ENCODE results near the gene RHOU.
"Not testable (repeated sequence)": the region's sequence is repeated elsewhere in the genome, so short reads cannot be mapped to it uniquely, and the experiment has no call there.

Gene RHOU

DNA sequence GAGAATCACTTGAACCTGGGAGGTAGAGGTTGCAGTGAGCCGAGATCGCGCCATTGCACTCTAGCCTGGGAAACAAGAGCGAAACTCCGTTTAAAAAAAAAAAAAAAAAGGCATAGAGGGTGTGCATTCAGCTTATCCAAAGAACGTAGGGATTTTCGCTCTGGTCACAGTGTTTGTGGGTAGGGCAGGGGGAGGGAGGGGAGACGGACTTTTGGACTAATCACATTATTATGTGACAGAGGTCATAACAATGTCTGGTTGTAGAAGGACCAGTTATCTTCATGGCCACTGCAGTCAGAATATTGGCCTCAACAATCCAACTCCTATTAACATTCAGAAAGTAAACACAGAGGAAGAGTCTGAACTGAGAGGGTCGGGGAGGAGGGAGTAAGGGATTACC is 25.7 kb downstream of the RHOU start:
- DNase-seq: no peak

DNA sequence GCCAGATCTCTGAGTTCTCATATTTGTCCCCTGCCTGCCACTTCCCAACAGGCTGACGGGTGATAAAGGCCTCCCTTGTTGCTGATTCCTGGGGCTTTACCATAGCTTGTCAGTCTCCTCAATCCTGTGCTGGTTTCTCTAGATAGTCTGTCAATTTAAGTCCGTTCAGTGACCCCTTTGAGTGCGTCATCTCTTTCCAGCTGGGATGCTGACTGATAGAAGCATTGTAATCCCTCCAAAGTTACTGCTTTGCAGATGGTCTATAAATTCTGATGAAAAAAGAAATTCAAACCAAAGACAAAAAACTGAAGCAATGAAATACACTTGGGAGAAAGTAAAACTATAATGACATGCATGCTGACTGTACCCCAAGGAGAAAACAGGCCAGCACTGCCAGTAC is 28.3 kb downstream of the RHOU start:
- no peak for DNase-seq

DNA sequence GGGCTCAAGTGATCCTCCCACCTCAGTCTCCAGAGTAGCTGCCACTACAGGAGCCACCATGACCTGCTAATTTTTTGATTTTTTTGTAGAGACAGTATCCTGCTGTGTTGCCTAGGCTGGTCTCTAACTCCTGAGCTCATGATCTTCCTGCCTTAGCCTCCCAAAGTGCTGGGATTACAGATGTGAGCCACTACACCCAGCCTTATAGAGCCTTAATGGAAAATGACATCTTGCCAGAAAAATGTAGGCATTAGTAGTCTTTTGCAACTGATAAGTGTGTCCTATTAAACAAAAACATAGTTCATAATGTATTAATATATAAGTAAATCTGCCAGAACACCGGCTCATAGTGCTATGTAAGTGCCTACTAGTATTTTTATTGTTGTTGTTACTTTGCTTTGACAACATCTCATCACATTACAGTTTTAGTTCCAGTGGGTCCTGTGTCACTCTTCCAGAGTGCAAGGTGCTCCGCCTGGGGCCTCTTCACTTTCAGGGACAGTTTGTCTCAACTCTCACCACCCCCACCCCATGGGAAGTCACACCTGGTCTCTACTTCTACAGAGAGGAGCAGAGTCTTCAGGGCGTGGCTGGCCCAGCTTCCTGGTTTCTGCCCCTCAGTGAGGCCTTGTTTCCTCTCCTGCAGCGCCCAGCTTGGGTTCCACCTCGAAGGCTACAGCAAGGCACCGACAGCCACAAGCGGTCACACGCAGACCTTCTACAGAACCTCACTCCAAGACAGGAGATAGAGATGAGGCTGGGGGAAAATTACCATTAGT is 30.1 kb downstream of the RHOU start:
- DNase-seq: no peak

DNA sequence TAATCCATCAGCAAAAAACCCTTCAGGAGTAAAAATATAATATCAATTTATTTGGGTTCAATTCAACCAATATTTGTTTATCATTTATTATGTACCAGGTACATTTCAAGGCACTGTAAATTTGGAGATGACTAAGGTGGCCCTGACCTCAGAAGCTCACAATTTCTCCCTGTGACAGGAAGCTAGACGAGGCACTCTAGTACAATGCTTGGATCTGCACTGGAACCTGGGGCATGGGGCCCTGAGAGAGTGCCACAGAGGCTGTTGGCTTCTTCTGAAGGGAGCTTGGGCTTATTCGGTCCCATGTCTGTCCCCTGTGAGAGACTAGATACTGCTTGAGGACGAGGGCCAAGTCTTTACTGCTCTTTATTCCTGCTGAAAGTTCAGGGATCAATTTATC is 31.5 kb downstream of the RHOU start:
- no peak for DNase-seq

DNA sequence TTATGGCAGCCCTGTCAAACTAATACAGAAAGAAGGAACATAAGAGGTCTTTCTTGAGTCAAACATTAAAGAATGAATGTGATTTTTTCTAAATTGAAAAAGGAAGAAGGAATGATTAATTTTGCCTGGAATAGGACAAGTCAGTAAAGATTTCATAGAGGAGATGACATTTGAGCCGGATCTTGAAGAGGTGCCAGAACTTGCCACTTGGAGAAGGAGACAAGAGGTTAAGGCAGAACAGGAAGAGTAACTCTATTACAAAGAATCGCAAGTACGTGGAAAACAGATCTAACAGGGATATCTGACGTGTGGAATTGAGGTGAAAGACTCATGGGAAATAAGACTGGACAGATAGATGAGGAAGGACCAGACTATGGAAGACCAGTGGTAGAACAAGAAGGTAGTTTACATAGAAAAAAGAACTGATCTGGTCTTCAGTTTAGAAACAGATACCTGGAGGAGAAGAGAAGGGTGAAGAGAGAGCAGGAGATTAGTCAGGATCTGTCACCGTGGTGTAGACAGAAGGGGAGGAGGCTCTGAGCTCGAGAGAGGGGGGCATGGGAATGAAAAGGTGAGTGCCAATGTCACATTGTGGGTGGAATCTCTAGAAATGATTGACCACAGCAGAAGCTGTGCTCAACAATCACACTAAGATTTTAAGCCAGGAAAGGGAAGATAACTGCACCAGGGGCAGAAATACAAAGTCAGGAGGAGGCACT is 32.5 kb downstream of the RHOU start:
- DNase-seq: no peak

DNA sequence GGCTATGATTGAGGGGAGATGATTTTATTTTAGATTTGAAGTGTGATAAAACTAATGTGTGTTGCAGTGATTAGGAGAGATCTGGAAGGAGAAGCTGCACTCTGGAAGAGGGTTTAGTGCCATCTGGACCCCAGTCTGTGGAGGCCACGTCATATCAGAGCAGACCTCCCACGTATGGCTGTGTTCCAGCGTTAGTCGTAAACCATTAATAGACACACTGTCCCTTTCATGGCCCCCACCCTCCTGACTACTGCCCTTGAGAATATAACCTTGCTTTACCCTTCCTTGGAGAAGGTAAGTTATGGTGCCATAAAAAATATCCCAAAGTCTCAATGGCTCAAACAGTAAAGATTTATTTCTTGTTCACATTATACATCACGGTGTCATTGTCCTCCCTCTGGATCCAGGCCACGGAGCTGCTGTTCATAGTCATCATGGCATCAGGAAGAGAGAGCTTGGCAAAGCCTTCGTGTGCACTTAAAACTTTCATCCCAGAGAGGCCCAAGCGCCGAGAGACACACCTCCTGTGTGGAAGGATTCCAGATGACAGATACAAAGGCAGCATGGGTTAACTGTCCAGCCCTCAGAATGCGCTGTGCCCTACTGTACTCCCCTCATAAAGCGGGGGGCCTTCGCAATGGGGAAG is 33.2 kb downstream of the RHOU start:
- no peak for DNase-seq

DNA sequence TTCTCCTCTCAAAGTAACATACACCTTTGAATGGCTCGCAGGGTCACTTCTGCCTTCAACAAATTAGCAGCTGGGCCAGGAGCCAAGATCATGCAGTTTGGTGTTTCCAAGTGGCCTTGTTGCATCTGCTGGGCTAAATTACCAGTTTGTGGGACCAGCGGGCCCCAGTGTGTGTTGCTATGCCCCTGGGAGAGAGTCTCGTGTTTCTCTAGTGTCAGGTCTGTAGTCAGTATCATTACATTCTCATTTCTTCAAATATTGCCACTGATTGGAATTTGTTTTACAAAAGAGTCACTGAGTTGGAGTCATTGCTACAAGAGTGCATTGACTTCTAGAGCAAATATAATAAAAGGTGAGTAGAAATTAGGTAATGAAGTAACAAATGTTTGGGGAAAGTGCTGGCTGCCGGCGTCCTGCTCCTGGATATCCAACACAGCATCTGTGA is 35.5 kb downstream of the RHOU start:
- DNase-seq: no peak

DNA sequence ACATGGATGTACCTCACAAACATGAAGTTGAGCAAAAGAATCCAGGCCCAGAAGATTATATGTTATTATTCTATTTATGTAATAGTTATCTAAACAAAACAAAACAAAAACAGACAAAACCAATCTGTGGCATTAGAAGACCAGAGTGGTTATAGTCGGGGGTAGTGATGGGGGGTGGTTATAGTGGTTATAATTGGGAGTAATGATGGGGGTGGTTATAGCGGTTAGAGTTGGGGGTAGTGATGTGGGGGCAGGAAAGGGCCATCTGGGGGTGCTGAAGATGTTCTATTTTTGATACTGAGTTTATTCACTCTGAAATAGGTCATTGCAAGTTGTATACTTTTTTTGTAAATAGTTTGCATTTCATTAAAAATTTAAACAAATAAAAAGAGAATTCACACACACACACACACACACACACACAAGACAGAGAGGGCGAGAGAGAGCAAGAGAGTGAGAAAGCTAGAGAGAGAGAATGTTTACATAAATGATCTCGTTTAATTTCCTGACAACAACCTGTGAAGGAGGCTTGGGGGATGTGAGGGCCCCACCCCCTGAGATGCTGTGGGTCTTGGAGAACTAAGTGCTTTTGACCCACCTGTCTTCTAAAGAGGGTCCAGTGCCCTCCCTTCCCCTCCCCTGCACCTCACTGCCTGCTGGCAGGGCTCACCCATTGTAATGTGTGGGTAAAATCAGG is 37.4 kb downstream of the RHOU start:
- no peak for DNase-seq

DNA sequence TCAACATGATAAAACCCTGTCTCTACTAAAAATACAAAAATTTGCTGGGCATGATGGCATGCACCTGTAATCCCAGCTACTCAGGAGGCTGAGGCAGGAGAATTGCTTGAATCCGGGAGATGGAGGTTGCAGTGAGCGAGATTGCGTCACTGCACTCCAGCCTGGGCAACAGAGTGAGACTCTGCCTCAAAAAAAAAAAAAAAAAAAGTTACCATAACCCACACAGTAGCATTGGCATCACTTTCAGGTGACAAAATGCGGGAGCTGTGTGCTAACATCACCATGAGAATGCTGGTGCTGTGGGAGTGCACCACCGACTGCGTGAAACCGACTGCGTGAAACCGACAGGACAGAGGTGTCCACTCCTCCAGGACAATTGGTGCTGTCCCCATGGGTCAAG is 40.7 kb downstream of the RHOU start:
- DNase-seq: not testable (repeated sequence)

DNA sequence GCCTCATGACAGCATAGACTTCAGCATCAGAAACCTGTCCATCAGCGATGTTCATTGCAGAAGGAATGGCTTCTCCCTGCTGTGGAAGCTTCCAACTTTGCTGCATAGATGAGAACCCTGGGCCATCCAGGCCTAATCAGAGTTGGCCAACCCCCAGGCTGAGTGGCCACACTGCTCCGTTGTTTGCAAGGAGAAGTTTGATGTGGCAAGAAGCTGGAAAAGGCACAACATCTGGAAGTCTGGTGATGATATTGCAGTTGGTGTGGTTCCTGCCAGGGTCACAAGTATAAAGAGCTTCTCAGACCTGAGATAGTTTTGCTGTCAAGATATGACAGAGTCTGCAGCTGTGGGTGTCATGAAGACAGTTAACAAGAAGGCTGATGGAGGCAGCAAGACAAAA is 41.2 kb downstream of the RHOU start:
- DNase-seq: no peak

DNA sequence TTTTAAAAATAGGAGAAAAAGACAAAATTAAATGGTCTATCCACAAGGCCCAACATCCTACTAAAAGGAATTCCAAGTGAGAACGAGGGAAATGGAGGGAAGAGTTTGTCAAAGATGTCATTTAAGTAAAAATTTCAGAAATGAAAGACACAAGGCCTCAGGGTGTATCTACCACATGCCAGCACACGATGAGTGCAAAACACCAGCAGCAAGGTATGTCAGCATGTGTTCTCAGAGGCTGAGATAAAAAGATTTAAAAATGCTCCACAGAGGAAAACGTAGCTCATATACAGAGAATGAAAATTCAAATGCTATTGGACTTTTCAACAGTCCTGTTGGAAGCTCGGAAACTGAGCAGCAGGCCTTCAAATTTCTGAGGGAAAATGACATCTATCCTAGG is 42.0 kb downstream of the RHOU start:
- no peak for DNase-seq

DNA sequence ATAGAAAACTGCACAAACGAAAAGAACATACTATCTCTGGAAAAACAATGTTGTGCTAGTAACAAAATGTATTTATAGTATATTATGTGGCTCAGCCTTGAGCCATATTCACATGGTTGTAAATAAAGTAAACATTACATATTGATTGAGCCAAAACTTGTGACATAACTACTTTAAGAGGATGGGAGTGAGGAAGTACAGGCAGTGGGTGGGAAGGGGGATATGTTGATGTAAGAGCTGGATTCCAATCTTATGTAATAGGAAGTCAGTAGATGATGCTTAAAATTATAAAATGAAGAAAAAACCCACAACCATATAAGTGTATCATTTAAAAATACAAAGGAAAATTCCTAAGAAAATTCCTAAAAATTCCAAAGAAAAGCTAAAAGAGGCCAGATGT is 42.7 kb downstream of the RHOU start:
- no peak for DNase-seq

DNA sequence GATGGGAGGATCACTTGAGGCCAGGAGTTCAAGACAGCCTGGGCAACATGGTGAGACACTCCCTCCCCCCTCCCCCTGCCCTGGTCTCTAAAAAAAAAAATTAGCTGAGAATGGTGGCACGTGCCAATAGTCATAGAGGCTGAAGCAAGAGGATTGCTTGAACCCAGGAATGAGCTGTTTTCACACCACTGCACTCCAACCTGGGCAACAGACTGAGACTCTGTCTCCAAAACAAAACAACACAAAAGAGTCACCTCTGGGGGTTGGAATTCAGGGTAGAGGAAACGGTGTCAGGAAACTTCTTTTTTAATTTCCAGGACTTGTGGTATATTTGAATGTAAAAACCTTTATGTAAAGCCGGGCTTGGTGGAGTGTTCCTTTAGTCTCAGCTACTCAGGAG is 43.2 kb downstream of the RHOU start:
- DNase-seq: no peak

DNA sequence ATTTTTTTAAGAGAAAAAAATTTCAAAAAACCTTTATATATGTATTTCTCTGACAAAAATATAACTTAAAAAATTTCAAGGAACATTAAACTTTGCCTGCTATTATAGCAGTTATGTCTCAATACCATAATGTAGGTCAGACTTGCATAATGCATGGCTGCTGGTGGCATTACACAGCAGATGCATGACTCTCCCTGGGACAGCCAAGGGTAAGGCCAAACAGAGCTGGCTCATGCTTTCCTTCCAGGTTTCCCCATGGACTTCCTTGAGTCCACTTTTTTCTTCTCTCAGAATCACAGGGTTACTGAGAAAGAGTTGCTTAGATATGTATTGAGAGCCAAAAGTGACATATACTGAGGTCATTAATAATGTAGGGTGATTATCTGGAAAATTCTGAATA is 43.7 kb downstream of the RHOU start:
- DNase-seq: no peak

DNA sequence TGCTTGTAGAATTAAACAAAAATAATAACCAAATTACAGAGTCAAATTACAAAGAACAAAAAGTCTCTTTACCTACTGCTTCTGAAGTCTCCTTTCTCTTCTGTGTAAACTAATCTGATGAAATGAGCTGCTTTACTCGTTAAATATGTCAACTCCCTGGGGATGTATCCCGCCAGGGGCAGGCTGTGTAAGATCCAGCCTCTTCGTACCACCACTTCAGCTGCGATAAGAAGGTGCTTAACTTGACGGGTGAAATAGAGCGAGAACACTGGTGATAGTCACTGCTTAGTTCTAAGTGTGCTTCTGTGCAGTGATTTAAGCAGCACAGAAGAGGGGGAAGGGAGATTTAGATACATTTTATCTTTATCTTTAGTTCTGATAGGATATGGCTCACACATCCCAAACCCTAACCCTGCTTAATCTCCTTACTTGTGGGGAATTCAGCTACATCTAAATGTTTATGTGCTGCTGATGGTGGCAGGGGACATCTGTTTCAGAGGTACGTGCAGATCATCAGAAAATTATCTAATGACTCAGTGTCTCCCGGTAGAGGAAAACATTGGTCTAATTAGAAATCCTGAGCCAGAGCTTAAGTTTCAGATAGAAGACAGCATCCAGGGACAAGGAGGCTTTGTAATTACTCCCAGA is 46.0 kb downstream of the RHOU start:
- no peak for DNase-seq

DNA sequence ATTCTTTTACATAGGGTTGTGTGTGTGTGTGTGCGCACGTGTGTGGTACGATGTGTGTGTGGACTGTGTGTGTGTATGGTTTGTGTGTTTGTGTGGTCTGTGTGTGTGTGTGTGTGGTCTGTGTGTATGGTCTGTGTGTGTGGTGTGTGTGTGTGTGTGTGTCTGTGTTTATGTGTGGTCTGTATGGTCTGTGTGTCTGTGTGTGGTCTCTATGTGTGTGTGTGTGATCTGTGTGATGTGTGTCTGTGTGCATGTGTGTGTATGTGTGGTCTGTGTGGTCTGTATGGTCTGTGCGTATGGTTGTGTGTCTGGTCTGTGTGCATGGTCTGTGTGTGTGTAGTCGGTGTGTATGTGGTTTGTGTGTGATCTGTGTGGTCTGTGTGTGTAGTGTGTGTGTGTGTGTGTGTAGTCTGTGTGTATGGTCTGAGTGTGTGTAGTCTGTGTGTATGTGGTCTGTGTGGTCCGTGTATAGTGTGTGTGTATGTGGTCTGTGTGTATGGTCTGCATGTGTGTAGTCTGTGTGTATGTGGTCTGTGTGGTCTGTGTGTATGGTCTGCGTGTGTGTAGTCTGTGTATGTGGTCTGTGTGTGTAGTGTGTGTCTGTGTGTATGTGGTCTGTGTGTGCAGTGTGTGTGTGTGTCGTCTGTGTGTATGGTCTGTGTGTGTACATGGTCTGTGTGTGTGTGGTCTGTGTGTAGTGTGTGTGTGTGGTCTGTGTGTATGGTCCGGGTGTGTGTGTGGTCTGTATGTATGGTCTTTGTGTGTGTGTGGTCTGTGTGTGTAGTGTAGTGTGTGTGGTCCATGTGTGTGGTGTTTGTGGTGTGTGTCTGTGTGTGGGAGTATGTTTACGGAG is 46.8 kb downstream of the RHOU start:
- DNase-seq: no peak

DNA sequence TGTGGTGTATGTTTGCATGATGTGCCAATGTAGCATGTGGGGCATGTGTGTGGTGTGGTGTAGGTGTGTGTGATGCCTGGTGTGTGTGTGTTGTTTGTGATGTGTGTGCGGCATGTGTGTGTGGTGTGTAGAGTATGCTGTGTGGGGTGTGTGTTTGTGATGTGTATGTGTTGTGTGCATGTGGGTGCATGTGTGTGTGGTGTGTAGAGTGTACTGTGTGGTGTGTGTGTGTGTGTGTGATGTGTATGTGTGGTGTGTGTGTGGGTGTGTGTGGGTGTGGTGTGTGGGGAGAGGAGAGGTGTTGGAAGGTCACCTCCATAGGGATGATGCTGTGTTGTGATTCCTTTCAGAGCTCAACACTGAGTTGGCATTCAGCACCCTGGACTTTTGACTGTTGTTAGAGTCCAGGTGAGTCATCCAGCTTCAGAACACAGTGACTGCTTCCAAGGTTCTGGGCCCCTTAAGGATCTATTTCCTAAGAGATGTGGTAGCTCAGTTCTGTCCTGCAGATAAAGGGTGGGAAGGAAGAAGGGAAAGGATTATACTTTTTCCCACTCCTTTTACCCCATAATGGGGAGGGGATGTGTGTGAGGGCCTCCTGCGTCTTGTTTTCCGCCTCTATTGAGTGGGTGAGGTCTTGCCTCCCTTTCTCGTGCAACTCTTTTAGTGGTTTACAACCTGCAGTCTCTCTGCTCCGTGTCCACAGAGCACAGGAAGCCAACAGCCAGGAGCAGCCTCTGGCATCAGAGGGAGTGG is 47.6 kb downstream of the RHOU start:
- no peak for DNase-seq

DNA sequence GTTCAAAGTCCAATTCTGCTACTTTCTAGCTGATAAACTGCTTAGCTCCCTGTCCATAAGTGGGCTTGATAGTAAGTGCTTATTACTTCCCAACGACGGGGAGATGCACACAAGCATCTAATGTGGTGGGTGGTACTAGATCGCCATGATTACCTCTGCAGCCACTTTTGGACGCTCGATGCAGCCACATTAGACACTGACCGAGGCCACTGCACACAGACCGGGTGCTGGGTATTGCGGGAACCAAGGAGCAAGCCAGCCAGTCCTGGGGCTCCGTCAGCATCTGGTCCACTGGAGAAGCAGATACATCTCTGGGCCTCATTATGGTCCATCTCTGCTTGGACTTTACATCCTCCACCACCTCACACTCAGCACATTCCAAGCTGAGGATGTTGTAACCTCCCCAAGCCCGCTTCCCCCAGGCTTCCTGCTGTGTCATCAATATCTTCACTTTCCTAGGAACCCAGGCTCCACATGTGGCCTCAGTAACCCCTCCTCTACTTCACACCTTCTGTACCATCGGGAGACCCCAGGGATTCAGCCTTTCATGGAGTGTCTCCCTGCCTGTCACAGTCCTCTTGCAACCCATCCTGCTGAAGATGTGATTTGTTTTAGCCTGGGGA is 48.2 kb downstream of the RHOU start:
- DNase-seq: no peak

DNA sequence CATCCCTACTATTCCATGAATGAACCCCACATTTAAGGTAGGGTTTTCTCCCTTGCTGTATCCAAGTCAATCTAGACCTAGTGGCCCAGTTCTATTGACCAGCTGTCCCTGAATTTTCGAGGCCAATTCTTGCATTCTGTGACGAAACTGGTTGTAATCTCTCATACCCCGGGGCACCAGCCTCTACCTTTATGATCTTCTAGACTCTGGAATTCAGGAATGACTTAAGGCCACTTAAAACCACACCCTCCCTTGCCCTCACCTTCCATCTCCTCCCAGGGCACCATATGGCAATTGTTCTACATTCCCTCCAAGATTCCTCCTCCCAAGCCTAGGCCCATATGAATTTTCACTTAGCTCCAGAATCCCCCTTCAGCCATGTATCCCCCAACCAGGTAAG is 48.9 kb downstream of the RHOU start:
- DNase-seq: no peak

All from 8988T (cell line).